ENCODE data around the gene PDE1C.

Gene PDE1C

GRCh38 chr7:31819031-31819430, 251.2 kb downstream of the PDE1C start:
- H2BK5ac ChIP-seq (ENCODE audit: low read depth, low read length, poor library complexity, severe bottlenecking), result no peak overlapping the region
- H3K4me3 ChIP-seq (ENCODE audit: insufficient read depth in 1 of 2, low read depth in 1 of 2, low read length in 2 of 2), result no peak overlapping the region
- no peak overlapping the region for H3K9ac ChIP-seq (ENCODE audit: low read length)
- 93% methylated on average over 2 of the region's 5 CpGs for WGBS
- no peak overlapping the region for H4K91ac ChIP-seq (ENCODE audit: low read length)
- no peak overlapping the region for H3K27ac ChIP-seq (ENCODE audit: low read length, poor library complexity, severe bottlenecking)
- no peak overlapping the region for H2BK12ac ChIP-seq (ENCODE audit: low read length in 2 of 2)
- H2AK5ac ChIP-seq (ENCODE audit: low read length, severe bottlenecking), result no peak overlapping the region
- no peaks in the 10 kb centered on the region for H3K27me3 ChIP-seq (ENCODE audit: control insufficient read depth in 1 of 2, insufficient read depth in 1 of 2, low read length in 2 of 2)
- H3K9me3 ChIP-seq (ENCODE audit: control insufficient read depth, low read length), result no peaks in the 10 kb centered on the region
- H3K4me1 ChIP-seq (ENCODE audit: control insufficient read depth, insufficient read depth, low read depth, low read length), result peaks cover 5% of the 10 kb centered on the region
- H3K4me2 ChIP-seq (ENCODE audit: low read length, poor library complexity, severe bottlenecking), result no peak overlapping the region
- H3K23ac ChIP-seq (ENCODE audit: low read length in 2 of 2), result no peak overlapping the region
- H2BK15ac ChIP-seq (ENCODE audit: low read depth, poor library complexity, severe bottlenecking), result no peak overlapping the region
- H3K18ac ChIP-seq (ENCODE audit: low read depth in 1 of 2, low read length in 2 of 2), result no peak overlapping the region
- no peak for DNase-seq
- H3K4ac ChIP-seq (ENCODE audit: low read depth in 1 of 2, low read length in 2 of 2), result no peak overlapping the region
- H4K8ac ChIP-seq (ENCODE audit: low read length), result no peak overlapping the region
- no peak overlapping the region for H2AFZ ChIP-seq (ENCODE audit: low read depth, low read length)
- peaks cover 13 to 28% of the 10 kb centered on the region in 2 experiments for H3K36me3 ChIP-seq (ENCODE audit: control insufficient read depth in 1 of 2, insufficient read depth in 2 of 2, low read depth in 1 of 2, low read length in 2 of 2)
- no peak overlapping the region for H2BK120ac ChIP-seq (ENCODE audit: low read depth, low read length)
- no peaks in the 10 kb centered on the region for H3K79me1 ChIP-seq (replicated peaks; ENCODE audit: low read length, poor library complexity, severe bottlenecking)
- H3K14ac ChIP-seq (ENCODE audit: low read length in 2 of 2), result no peak overlapping the region

- WGBS, result 73% methylated on average over 4 of the region's 5 CpGs
Measured at GRCh38 chr7:31816810-31817209, 253.4 kb downstream of the PDE1C start.

GRCh38 chr7:31815796-31816195, 254.4 kb downstream of the PDE1C start:
- DNase-seq, result peak; percentile 61
- Histone ChIP-seq H3K23ac (ENCODE audit: low read length in 2 of 2) (peak overlapping the region in 1 of 2 experiments; percentile 14), H2BK5ac (ENCODE audit: low read depth, low read length, poor library complexity, severe bottlenecking) (no peak overlapping the region), H3K36me3 (ENCODE audit: control insufficient read depth in 1 of 2, insufficient read depth in 2 of 2, low read depth in 1 of 2, low read length in 2 of 2) (peaks cover 4 to 7% of the 10 kb centered on the region in 2 experiments), H3K27ac (ENCODE audit: low read length, poor library complexity, severe bottlenecking) (peak overlapping the region; percentile 81), H2AK5ac (ENCODE audit: low read length, severe bottlenecking) (no peak overlapping the region), H2AFZ (ENCODE audit: low read depth, low read length) (no peak overlapping the region), H3K4me2 (ENCODE audit: low read length, poor library complexity, severe bottlenecking) (peak overlapping the region; percentile 17), H3K9me3 (ENCODE audit: control insufficient read depth, low read length) (no peaks in the 10 kb centered on the region), H3K4ac (ENCODE audit: low read depth in 1 of 2, low read length in 2 of 2) (no peak overlapping the region), H3K79me1 (replicated peaks; ENCODE audit: low read length, poor library complexity, severe bottlenecking) (peaks cover 7% of the 10 kb centered on the region), H3K4me3 (ENCODE audit: insufficient read depth in 1 of 2, low read depth in 1 of 2, low read length in 2 of 2) (no peak overlapping the region), H3K18ac (ENCODE audit: low read depth in 1 of 2, low read length in 2 of 2) (peak overlapping the region in 1 of 2 experiments; percentile 64), H4K91ac (ENCODE audit: low read length) (no peak overlapping the region), H3K27me3 (ENCODE audit: control insufficient read depth in 1 of 2, insufficient read depth in 1 of 2, low read length in 2 of 2) (no peaks in the 10 kb centered on the region), H3K4me1 (ENCODE audit: control insufficient read depth, insufficient read depth, low read depth, low read length) (peaks cover 7% of the 10 kb centered on the region), H2BK120ac (ENCODE audit: low read depth, low read length) (no peak overlapping the region), H3K9ac (ENCODE audit: low read length) (no peak overlapping the region), H4K8ac (ENCODE audit: low read length) (no peak overlapping the region), H3K14ac (ENCODE audit: low read length in 2 of 2) (no peak overlapping the region), H2BK15ac (ENCODE audit: low read depth, poor library complexity, severe bottlenecking) (no peak overlapping the region), H2BK12ac (ENCODE audit: low read length in 2 of 2) (peak overlapping the region in 1 of 2 experiments; percentile 51)
- 74% methylated on average over 9 of the region's 9 CpGs for WGBS

More at GRCh38 chr7:31816810-31817209, 253.4 kb downstream of the PDE1C start:
- H3K4ac ChIP-seq (ENCODE audit: low read depth in 1 of 2, low read length in 2 of 2), result no peak overlapping the region
- H3K4me2 ChIP-seq (ENCODE audit: low read length, poor library complexity, severe bottlenecking), result no peak overlapping the region
- no peak overlapping the region for H4K91ac ChIP-seq (ENCODE audit: low read length)
- H3K9ac ChIP-seq (ENCODE audit: low read length), result no peak overlapping the region
- peak; percentile 34 for DNase-seq
- peaks cover 6 to 13% of the 10 kb centered on the region in 2 experiments for H3K36me3 ChIP-seq (ENCODE audit: control insufficient read depth in 1 of 2, insufficient read depth in 2 of 2, low read depth in 1 of 2, low read length in 2 of 2)
- no peak overlapping the region for H3K18ac ChIP-seq (ENCODE audit: low read depth in 1 of 2, low read length in 2 of 2)
- H3K23ac ChIP-seq (ENCODE audit: low read length in 2 of 2), result no peak overlapping the region
- H4K8ac ChIP-seq (ENCODE audit: low read length), result no peak overlapping the region
- no peak overlapping the region for H2BK5ac ChIP-seq (ENCODE audit: low read depth, low read length, poor library complexity, severe bottlenecking)
- no peak overlapping the region for H2AFZ ChIP-seq (ENCODE audit: low read depth, low read length)
- no peak overlapping the region for H2BK12ac ChIP-seq (ENCODE audit: low read length in 2 of 2)
- peaks cover 3% of the 10 kb centered on the region for H3K79me1 ChIP-seq (replicated peaks; ENCODE audit: low read length, poor library complexity, severe bottlenecking)
- no peak overlapping the region for H2BK15ac ChIP-seq (ENCODE audit: low read depth, poor library complexity, severe bottlenecking)
- H2AK5ac ChIP-seq (ENCODE audit: low read length, severe bottlenecking), result no peak overlapping the region
- no peaks in the 10 kb centered on the region for H3K27me3 ChIP-seq (ENCODE audit: control insufficient read depth in 1 of 2, insufficient read depth in 1 of 2, low read length in 2 of 2)
- peak overlapping the region; percentile 5 for H3K27ac ChIP-seq (ENCODE audit: low read length, poor library complexity, severe bottlenecking)
- no peaks in the 10 kb centered on the region for H3K9me3 ChIP-seq (ENCODE audit: control insufficient read depth, low read length)
- H3K4me1 ChIP-seq (ENCODE audit: control insufficient read depth, insufficient read depth, low read depth, low read length), result peaks cover 5% of the 10 kb centered on the region
- no peak overlapping the region for H3K14ac ChIP-seq (ENCODE audit: low read length in 2 of 2)
- no peak overlapping the region for H2BK120ac ChIP-seq (ENCODE audit: low read depth, low read length)
- no peak overlapping the region for H3K4me3 ChIP-seq (ENCODE audit: insufficient read depth in 1 of 2, low read depth in 1 of 2, low read length in 2 of 2)

GRCh38 chr7:31814187-31814586, 256.0 kb downstream of the PDE1C start:
- Histone ChIP-seq H3K23ac (ENCODE audit: low read length in 2 of 2) (no peak overlapping the region), H3K9ac (ENCODE audit: low read length) (no peak overlapping the region), H3K4ac (ENCODE audit: low read depth in 1 of 2, low read length in 2 of 2) (no peak overlapping the region), H2BK120ac (ENCODE audit: low read depth, low read length) (no peak overlapping the region), H3K14ac (ENCODE audit: low read length in 2 of 2) (no peak overlapping the region), H3K27ac (ENCODE audit: low read length, poor library complexity, severe bottlenecking) (no peak overlapping the region), H3K36me3 (ENCODE audit: control insufficient read depth in 1 of 2, insufficient read depth in 2 of 2, low read depth in 1 of 2, low read length in 2 of 2) (peaks cover 4 to 7% of the 10 kb centered on the region in 2 experiments), H3K4me3 (ENCODE audit: insufficient read depth in 1 of 2, low read depth in 1 of 2, low read length in 2 of 2) (no peak overlapping the region), H4K91ac (ENCODE audit: low read length) (no peak overlapping the region), H2AFZ (ENCODE audit: low read depth, low read length) (no peak overlapping the region), H2BK12ac (ENCODE audit: low read length in 2 of 2) (no peak overlapping the region), H2BK15ac (ENCODE audit: low read depth, poor library complexity, severe bottlenecking) (no peak overlapping the region), H3K79me1 (replicated peaks; ENCODE audit: low read length, poor library complexity, severe bottlenecking) (peaks cover 10% of the 10 kb centered on the region), H3K9me3 (ENCODE audit: control insufficient read depth, low read length) (no peaks in the 10 kb centered on the region), H4K8ac (ENCODE audit: low read length) (no peak overlapping the region), H3K18ac (ENCODE audit: low read depth in 1 of 2, low read length in 2 of 2) (no peak overlapping the region), H3K4me1 (ENCODE audit: control insufficient read depth, insufficient read depth, low read depth, low read length) (peaks cover 7% of the 10 kb centered on the region), H3K27me3 (ENCODE audit: control insufficient read depth in 1 of 2, insufficient read depth in 1 of 2, low read length in 2 of 2) (no peaks in the 10 kb centered on the region), H3K4me2 (ENCODE audit: low read length, poor library complexity, severe bottlenecking) (no peak overlapping the region), H2BK5ac (ENCODE audit: low read depth, low read length, poor library complexity, severe bottlenecking) (no peak overlapping the region), H2AK5ac (ENCODE audit: low read length, severe bottlenecking) (no peak overlapping the region)
- DNase-seq, result no peak
- 93% methylated on average over 3 of the region's 3 CpGs for WGBS

Measured in mesenchymal stem cell (in vitro differentiated cells and primary cell).